ENCODE results near the gene LRRN2. TPM values are rescaled to one million over a fixed set of nuclear protein-coding genes. Genes with fewer than 3 reads are reported as not detected.
A peak's percentile ranks its signal among the peaks of the same experiment; 100 is the strongest.

Gene LRRN2
- total RNA-seq, 1 donor from 2014 or later, result 2.1 TPM

GRCh38 chr1:204583909-204584632 is 101.5 kb downstream of the LRRN2 start:
- Histone ChIP-seq H3K9ac (ENCODE audit: low read depth in 1 of 3, low read length in 3 of 3) (no peak overlapping the region), H3K9me3 (ENCODE audit: control insufficient read depth in 3 of 3, low read length in 3 of 3) (no peaks in the 10 kb centered on the region), H3K4me1 (ENCODE audit: control insufficient read depth in 3 of 3, insufficient read depth in 3 of 3, low read length in 3 of 3) (peaks cover 0 to 3% (median 0%) of the 10 kb centered on the region in 3 donors), H3K36me3 (ENCODE audit: control insufficient read depth in 3 of 3, insufficient read depth in 3 of 3, low read length in 3 of 3) (peaks cover 0 to 5% (median 0%) of the 10 kb centered on the region in 3 donors), H3K4me3 (ENCODE audit: low read length in 3 of 3) (no peak overlapping the region), H3K27ac (ENCODE audit: low read depth, low read length) (no peak overlapping the region), H3K27me3 (ENCODE audit: control insufficient read depth in 3 of 3, insufficient read depth in 3 of 3, low read length in 3 of 3) (no peaks in the 10 kb centered on the region)

- H3K4me1 ChIP-seq (ENCODE audit: control insufficient read depth in 3 of 3, insufficient read depth in 3 of 3, low read length in 3 of 3), result peaks cover 0 to 4% (median 3%) of the 10 kb centered on the region in 3 donors
- H3K27ac ChIP-seq (ENCODE audit: low read depth, low read length), result no peak overlapping the region
- H3K9me3 ChIP-seq (ENCODE audit: control insufficient read depth in 3 of 3, low read length in 3 of 3), result no peaks in the 10 kb centered on the region
Measured at GRCh38 chr1:204581759-204582158, 103.8 kb downstream of the LRRN2 start.

DNA sequence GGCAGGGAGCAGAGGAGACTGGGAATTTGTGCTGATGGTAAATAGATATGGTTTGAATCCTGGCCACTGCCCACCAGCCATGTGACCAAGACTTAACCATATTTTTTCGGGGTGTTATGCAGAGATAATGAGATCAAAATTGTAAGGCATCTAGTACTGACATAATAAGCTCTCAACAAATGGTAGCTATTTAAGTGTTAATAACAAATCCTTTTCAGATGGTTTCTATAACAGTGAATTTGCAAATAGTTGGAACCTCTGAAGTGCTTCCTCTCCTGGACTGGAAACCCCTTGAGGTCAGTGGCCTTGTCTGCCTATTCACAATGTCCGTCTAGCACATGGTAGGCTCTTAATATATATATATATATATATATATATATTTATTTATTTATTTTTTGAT is 104.7 kb downstream of the LRRN2 start:
- Histone ChIP-seq H3K4me3 (ENCODE audit: low read length in 3 of 3) (no peak overlapping the region), H3K9ac (ENCODE audit: low read depth in 1 of 3, low read length in 3 of 3) (no peak overlapping the region), H3K9me3 (ENCODE audit: control insufficient read depth in 3 of 3, low read length in 3 of 3) (no peaks in the 10 kb centered on the region), H3K27me3 (ENCODE audit: control insufficient read depth in 3 of 3, insufficient read depth in 3 of 3, low read length in 3 of 3) (no peaks in the 10 kb centered on the region), H3K4me1 (ENCODE audit: control insufficient read depth in 3 of 3, insufficient read depth in 3 of 3, low read length in 3 of 3) (peaks cover 0 to 4% (median 3%) of the 10 kb centered on the region in 3 donors), H3K36me3 (ENCODE audit: control insufficient read depth in 3 of 3, insufficient read depth in 3 of 3, low read length in 3 of 3) (peaks cover 0 to 5% (median 0%) of the 10 kb centered on the region in 3 donors), H3K27ac (ENCODE audit: low read depth, low read length) (no peak overlapping the region)

More at GRCh38 chr1:204581759-204582158, 103.8 kb downstream of the LRRN2 start:
- peaks cover 0 to 5% (median 0%) of the 10 kb centered on the region in 3 donors for H3K36me3 ChIP-seq (ENCODE audit: control insufficient read depth in 3 of 3, insufficient read depth in 3 of 3, low read length in 3 of 3)
- H3K4me3 ChIP-seq (ENCODE audit: low read length in 3 of 3), result no peak overlapping the region
- no peak overlapping the region for H3K9ac ChIP-seq (ENCODE audit: low read depth in 1 of 3, low read length in 3 of 3)
- no peaks in the 10 kb centered on the region for H3K27me3 ChIP-seq (ENCODE audit: control insufficient read depth in 3 of 3, insufficient read depth in 3 of 3, low read length in 3 of 3)

DNA sequence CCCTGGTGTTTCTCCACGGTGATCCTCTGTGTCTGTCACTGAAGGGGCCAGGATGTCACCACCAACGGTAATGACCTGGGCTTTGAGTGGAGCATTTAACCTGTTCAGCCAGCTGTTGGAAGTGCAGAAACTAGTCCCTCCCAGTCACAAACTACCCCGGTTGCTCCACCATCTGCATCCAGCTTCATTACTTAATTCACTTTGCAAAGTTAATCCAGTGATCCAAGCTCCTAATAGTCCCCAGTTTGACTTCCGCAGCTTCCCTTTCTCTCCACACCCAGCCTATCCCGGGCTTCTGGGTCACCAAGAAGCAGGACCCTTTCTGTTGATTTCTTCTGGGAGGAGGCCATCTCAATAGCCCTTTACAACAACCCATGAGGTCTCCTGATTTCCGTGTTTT is 105.9 kb downstream of the LRRN2 start:
- Histone ChIP-seq H3K27ac (ENCODE audit: low read depth, low read length) (no peak overlapping the region), H3K4me1 (ENCODE audit: control insufficient read depth in 3 of 3, insufficient read depth in 3 of 3, low read length in 3 of 3) (peaks cover 0 to 4% (median 3%) of the 10 kb centered on the region in 3 donors), H3K36me3 (ENCODE audit: control insufficient read depth in 3 of 3, insufficient read depth in 3 of 3, low read length in 3 of 3) (peaks cover 0 to 5% (median 0%) of the 10 kb centered on the region in 3 donors), H3K4me3 (ENCODE audit: low read length in 3 of 3) (no peak overlapping the region), H3K9me3 (ENCODE audit: control insufficient read depth in 3 of 3, low read length in 3 of 3) (no peaks in the 10 kb centered on the region), H3K27me3 (ENCODE audit: control insufficient read depth in 3 of 3, insufficient read depth in 3 of 3, low read length in 3 of 3) (no peaks in the 10 kb centered on the region), H3K9ac (ENCODE audit: low read depth in 1 of 3, low read length in 3 of 3) (no peak overlapping the region)

- Histone ChIP-seq H3K4me1 (ENCODE audit: control insufficient read depth in 3 of 3, insufficient read depth in 3 of 3, low read length in 3 of 3) (peaks cover 0 to 4% (median 3%) of the 10 kb centered on the region in 3 donors), H3K9ac (ENCODE audit: low read depth in 1 of 3, low read length in 3 of 3) (no peak overlapping the region), H3K27ac (ENCODE audit: low read depth, low read length) (no peak overlapping the region), H3K36me3 (ENCODE audit: control insufficient read depth in 3 of 3, insufficient read depth in 3 of 3, low read length in 3 of 3) (peaks cover 0 to 5% (median 0%) of the 10 kb centered on the region in 3 donors), H3K27me3 (ENCODE audit: control insufficient read depth in 3 of 3, insufficient read depth in 3 of 3, low read length in 3 of 3) (no peaks in the 10 kb centered on the region), H3K4me3 (ENCODE audit: low read length in 3 of 3) (peak overlapping the region; percentile 5 to 45 (median 41)), H3K9me3 (ENCODE audit: control insufficient read depth in 3 of 3, low read length in 3 of 3) (no peaks in the 10 kb centered on the region)
Measured at GRCh38 chr1:204578867-204579664, 106.5 kb downstream of the LRRN2 start.

DNA sequence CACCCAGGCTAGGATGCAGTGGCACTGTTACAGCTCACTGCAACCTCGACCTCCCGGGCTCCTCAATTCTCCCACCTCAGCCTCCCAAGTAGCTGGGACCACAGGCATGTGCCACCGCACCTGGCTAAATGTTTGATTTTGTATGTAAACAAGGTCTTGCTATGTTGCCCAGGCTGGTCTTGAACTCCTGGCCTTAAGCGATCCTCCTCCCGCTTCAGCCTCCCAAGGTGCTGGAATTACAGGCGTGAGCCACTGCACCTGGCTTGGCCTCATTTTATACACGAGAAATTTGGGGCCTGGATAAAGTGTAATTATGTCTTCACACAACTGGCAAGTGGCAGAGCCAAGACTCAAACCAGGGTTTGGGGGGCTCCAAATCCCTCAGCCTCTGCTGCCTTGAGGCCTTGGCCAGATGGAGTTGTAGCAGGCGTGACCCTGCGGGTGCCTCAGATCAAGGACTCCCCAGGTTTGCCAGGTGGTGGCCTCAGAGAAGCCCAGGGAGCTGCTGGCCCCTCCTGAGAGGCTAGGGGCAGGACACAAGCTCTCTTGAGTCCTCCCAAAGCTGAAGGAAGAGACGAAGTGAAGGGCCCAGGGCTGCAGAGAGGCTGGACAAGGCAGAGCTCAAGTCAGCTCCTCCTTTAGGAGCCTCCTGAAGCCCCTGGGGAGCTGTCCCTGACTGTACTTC is 107.6 kb downstream of the LRRN2 start:
- H3K9ac ChIP-seq (ENCODE audit: low read depth in 1 of 3, low read length in 3 of 3), result no peak overlapping the region
- no peak overlapping the region for H3K27ac ChIP-seq (ENCODE audit: low read depth, low read length)
- peaks cover 0 to 4% (median 3%) of the 10 kb centered on the region in 3 donors for H3K4me1 ChIP-seq (ENCODE audit: control insufficient read depth in 3 of 3, insufficient read depth in 3 of 3, low read length in 3 of 3)
- no peaks in the 10 kb centered on the region for H3K9me3 ChIP-seq (ENCODE audit: control insufficient read depth in 3 of 3, low read length in 3 of 3)
- no peaks in the 10 kb centered on the region for H3K27me3 ChIP-seq (ENCODE audit: control insufficient read depth in 3 of 3, insufficient read depth in 3 of 3, low read length in 3 of 3)
- H3K36me3 ChIP-seq (ENCODE audit: control insufficient read depth in 3 of 3, insufficient read depth in 3 of 3, low read length in 3 of 3), result peaks cover 0 to 15% (median 3%) of the 10 kb centered on the region in 3 donors
- H3K4me3 ChIP-seq (ENCODE audit: low read length in 3 of 3), result no peak overlapping the region

GRCh38 chr1:204576422-204576821 is 109.1 kb downstream of the LRRN2 start:
- Histone ChIP-seq H3K4me3 (ENCODE audit: low read length in 3 of 3) (no peak overlapping the region), H3K27me3 (ENCODE audit: control insufficient read depth in 3 of 3, insufficient read depth in 3 of 3, low read length in 3 of 3) (no peaks in the 10 kb centered on the region), H3K27ac (ENCODE audit: low read depth, low read length) (no peak overlapping the region), H3K9me3 (ENCODE audit: control insufficient read depth in 3 of 3, low read length in 3 of 3) (no peaks in the 10 kb centered on the region), H3K9ac (ENCODE audit: low read depth in 1 of 3, low read length in 3 of 3) (no peak overlapping the region), H3K4me1 (ENCODE audit: control insufficient read depth in 3 of 3, insufficient read depth in 3 of 3, low read length in 3 of 3) (peaks cover 0 to 4% (median 3%) of the 10 kb centered on the region in 3 donors), H3K36me3 (ENCODE audit: control insufficient read depth in 3 of 3, insufficient read depth in 3 of 3, low read length in 3 of 3) (peaks cover 0 to 15% (median 3%) of the 10 kb centered on the region in 3 donors)

DNA sequence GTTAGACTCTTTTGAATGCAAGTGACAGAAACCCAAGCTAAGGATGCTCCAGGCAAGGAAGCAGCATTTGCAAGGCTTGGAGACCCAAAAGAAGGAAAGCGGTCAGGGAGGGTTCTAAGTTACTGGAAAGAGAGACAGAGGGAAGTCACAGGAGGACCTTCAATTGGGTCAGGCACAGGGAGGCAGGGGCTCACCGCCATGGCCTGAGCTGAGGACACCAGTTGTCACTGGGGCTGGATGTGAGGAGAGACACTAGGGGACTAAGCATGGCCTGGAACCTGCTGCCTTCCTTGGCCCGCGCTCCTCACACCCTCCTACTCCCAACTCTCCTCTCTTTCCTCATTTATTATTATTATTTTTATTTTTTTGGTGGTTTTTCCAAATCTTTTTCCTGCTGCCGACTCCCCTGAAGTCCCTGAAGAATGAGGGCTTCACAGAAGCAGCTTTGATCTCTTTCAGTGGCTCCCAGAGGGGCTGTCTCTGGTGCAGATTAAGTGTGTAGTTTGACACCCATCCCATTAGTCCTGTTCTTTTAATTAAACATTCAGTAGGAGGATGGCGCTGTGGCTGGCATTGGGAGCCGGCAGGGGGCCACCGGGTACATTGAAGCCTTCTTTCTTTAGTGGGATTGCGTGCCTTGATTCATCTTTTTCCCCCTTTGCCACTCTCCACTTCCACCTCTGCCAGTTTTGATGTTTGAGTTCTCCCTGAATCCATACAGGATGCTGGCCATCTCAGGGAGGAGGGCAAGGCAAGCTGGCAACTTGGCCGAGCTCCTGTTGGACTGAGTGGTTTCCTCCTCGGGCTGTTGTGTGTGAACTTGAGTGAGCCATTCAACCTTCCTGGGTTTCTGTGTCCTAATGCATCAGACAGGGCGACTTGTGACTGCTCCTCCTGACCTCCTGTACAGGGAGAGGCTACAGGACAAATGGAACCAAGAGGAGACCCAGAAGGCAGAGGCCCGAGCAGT is 110.0 kb downstream of the LRRN2 start:
- H3K4me1 ChIP-seq (ENCODE audit: control insufficient read depth in 3 of 3, insufficient read depth in 3 of 3, low read length in 3 of 3), result peaks cover 0 to 4% (median 3%) of the 10 kb centered on the region in 3 donors
- no peak overlapping the region for H3K27ac ChIP-seq (ENCODE audit: low read depth, low read length)
- H3K27me3 ChIP-seq (ENCODE audit: control insufficient read depth in 3 of 3, insufficient read depth in 3 of 3, low read length in 3 of 3), result no peaks in the 10 kb centered on the region
- no peak overlapping the region for H3K4me3 ChIP-seq (ENCODE audit: low read length in 3 of 3)
- peaks cover 0 to 20% (median 3%) of the 10 kb centered on the region in 3 donors for H3K36me3 ChIP-seq (ENCODE audit: control insufficient read depth in 3 of 3, insufficient read depth in 3 of 3, low read length in 3 of 3)
- H3K9ac ChIP-seq (ENCODE audit: low read depth in 1 of 3, low read length in 3 of 3), result no peak overlapping the region
- no peaks in the 10 kb centered on the region for H3K9me3 ChIP-seq (ENCODE audit: control insufficient read depth in 3 of 3, low read length in 3 of 3)

- H3K4me1 ChIP-seq (ENCODE audit: control insufficient read depth in 3 of 3, insufficient read depth in 3 of 3, low read length in 3 of 3), result peaks cover 0 to 4% (median 3%) of the 10 kb centered on the region in 3 donors
Measured at GRCh38 chr1:204574865-204575163, 110.7 kb downstream of the LRRN2 start.

More at GRCh38 chr1:204574865-204575163, 110.7 kb downstream of the LRRN2 start:
- no peak overlapping the region for H3K27ac ChIP-seq (ENCODE audit: low read depth, low read length)
- H3K9me3 ChIP-seq (ENCODE audit: control insufficient read depth in 3 of 3, low read length in 3 of 3), result no peaks in the 10 kb centered on the region
- H3K36me3 ChIP-seq (ENCODE audit: control insufficient read depth in 3 of 3, insufficient read depth in 3 of 3, low read length in 3 of 3), result peaks cover 0 to 20% (median 5%) of the 10 kb centered on the region in 3 donors
- H3K9ac ChIP-seq (ENCODE audit: low read depth in 1 of 3, low read length in 3 of 3), result no peak overlapping the region
- no peaks in the 10 kb centered on the region for H3K27me3 ChIP-seq (ENCODE audit: control insufficient read depth in 3 of 3, insufficient read depth in 3 of 3, low read length in 3 of 3)
- H3K4me3 ChIP-seq (ENCODE audit: low read length in 3 of 3), result no peak overlapping the region

All from skeletal muscle tissue (tissue), 4 donors.